ENCODE data around the gene DGKE. TPM values are rescaled to one million over a fixed set of nuclear protein-coding genes. Genes with fewer than 3 reads are reported as not detected.

The DGKE gene
- total and polyA plus RNA-seq, 8 donors, result 0.56 to 38.8 (median 13.6) TPM

DNA sequence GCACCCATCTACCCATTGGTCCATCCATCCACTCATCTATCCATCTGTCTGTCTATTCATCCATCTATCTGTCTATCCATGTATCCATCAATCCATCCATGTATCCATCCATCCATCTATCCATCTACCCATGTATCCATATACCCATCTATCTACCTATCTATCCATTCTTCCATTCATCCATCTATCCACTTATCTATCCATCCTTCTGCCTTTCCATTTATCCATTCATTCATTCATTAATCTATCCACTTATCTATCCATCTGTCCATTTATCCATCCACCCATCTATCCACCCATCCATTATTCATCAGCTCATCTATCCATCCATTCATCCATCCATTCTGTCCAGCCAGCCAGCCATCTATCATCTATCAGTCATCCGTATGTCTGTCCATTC is 58.4 kb downstream of the DGKE start:
- Histone ChIP-seq H3K36me3 (peaks cover 64 to 100% (median 99%) of the 10 kb centered on the region in 4 donors), H3K4me1 (peaks cover 0 to 17% (median 5%) of the 10 kb centered on the region in 4 donors), H3K4me3 (no peak overlapping the region), H3K27ac (no peak overlapping the region), H3K27me3 (no peaks in the 10 kb centered on the region), H3K9me3 (peaks cover 0 to 14% (median 5%) of the 10 kb centered on the region in 4 donors)
- intact Hi-C loops (cut with DNase I; ENCODE audit: low total_unique reads), result no loop called here
- DNase-seq, result no peak
- WGBS, 5 donors, result 98 to 100% (median 100%) methylated on average over 1 of the region's 1 CpG
- no peak for TF ChIP-seq POLR2A (IDR thresholded peaks at IDR 0.05)
- TF ChIP-seq EP300 (IDR thresholded peaks at IDR 0.05), result no peak
- TF ChIP-seq, protein P1, sequence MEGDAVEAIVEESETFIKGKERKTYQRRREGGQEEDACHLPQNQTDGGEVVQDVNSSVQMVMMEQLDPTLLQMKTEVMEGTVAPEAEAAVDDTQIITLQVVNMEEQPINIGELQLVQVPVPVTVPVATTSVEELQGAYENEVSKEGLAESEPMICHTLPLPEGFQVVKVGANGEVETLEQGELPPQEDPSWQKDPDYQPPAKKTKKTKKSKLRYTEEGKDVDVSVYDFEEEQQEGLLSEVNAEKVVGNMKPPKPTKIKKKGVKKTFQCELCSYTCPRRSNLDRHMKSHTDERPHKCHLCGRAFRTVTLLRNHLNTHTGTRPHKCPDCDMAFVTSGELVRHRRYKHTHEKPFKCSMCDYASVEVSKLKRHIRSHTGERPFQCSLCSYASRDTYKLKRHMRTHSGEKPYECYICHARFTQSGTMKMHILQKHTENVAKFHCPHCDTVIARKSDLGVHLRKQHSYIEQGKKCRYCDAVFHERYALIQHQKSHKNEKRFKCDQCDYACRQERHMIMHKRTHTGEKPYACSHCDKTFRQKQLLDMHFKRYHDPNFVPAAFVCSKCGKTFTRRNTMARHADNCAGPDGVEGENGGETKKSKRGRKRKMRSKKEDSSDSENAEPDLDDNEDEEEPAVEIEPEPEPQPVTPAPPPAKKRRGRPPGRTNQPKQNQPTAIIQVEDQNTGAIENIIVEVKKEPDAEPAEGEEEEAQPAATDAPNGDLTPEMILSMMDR (IDR thresholded peaks at IDR 0.05), result no peak
- no peak for TF ChIP-seq POLR2AphosphoS5 (IDR thresholded peaks at IDR 0.05)

DNA sequence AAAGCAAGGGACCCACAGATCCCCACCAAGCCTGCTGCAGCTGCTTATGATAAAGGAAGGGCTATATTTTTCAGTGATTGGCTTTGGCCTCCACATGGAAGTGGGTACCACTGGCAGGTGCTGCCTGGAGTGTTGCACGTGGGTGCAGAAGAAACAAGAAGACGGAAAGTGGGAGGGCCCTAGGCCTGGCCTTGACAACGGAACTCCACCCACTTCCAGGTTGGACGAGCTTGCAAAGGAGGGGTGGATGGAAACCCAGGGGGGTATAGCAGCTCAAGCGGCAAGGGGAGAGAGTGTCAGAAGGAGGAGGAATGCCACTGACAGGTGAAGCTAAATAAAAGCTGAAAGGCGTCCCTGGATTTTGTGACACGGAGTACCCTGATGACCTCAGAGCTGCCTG is 59.6 kb downstream of the DGKE start:
- H3K27me3 ChIP-seq, result no peaks in the 10 kb centered on the region
- TF ChIP-seq, protein P1 (IDR thresholded peaks at IDR 0.05), result no peak
- TF ChIP-seq POLR2A (IDR thresholded peaks at IDR 0.05), result no peak
- no peak for TF ChIP-seq POLR2AphosphoS5 (IDR thresholded peaks at IDR 0.05)
- no peak for TF ChIP-seq EP300 (IDR thresholded peaks at IDR 0.05)
- H3K4me1 ChIP-seq, result peaks cover 0 to 28% (median 10%) of the 10 kb centered on the region in 4 donors
- no peak for DNase-seq
- H3K9me3 ChIP-seq, result peaks cover 0 to 3% (median 0%) of the 10 kb centered on the region in 4 donors
- H3K4me3 ChIP-seq, result no peak overlapping the region
- intact Hi-C loops (cut with DNase I; ENCODE audit: low total_unique reads), result no loop called here
- 76 to 83% (median 81%) methylated on average over 7 of the region's 7 CpGs for WGBS, 5 donors
- H3K27ac ChIP-seq, result no peak overlapping the region
- H3K36me3 ChIP-seq, result peaks cover 65 to 100% (median 99%) of the 10 kb centered on the region in 4 donors

GRCh38 chr17:56894859-56895455 is 61.0 kb downstream of the DGKE start:
- Histone ChIP-seq H3K27ac (no peak overlapping the region), H3K9me3 (no peaks in the 10 kb centered on the region), H3K27me3 (no peaks in the 10 kb centered on the region), H3K36me3 (peaks cover 78 to 100% (median 100%) of the 10 kb centered on the region in 4 donors), H3K4me3 (no peak overlapping the region), H3K4me1 (peaks cover 0 to 42% (median 10%) of the 10 kb centered on the region in 4 donors)
- WGBS, 5 donors, result 82 to 84% (median 83%) methylated on average over 20 of the region's 20 CpGs
- TF ChIP-seq EP300 (IDR thresholded peaks at IDR 0.05) (no peak), POLR2AphosphoS5 (IDR thresholded peaks at IDR 0.05) (no peak), POLR2A (IDR thresholded peaks at IDR 0.05) (no peak)
- TF ChIP-seq, protein P1 (IDR thresholded peaks at IDR 0.05), result no peak
- no peak for DNase-seq
- intact Hi-C loops (cut with DNase I; ENCODE audit: low total_unique reads), result no loop called here

DNA sequence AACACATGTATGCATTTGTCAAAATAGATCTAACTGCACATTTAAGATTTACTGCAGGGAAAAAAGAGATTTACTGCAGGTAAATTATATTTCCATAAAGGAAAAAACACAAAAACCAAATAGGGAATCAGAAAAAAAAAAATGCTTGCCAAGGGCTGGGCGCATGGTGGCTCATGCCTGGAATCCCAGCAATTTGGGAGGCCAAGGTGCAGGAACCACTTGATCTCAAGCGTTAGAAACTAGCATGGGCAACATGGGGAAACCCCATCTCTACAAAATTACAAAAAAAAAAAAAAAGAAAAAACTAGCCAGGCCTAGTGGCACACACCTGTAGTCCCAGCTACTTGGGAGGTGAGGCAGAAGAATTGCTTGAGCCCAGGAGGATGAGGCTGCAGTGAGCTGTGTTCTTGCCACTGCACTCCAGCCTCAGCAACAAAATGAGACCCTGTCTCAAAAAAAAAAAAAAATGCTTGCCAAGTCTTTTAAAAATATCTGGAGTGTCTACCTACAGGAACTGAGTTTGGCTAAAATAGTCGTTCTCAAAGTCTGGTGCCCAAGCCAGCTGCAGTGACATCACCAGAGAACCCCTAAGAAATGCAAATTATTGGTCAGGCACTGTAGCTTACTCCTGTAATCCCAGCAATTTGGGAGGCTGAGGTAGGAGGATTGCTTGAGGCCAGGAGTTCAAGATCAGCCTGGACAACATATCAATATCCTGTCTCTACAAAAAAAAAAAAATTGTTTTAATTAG is 62.4 kb downstream of the DGKE start:
- intact Hi-C loops (cut with DNase I; ENCODE audit: low total_unique reads), result no loop called here
- Histone ChIP-seq H3K4me1 (peaks cover 0 to 42% (median 10%) of the 10 kb centered on the region in 4 donors), H3K36me3 (peaks cover 81 to 100% (median 100%) of the 10 kb centered on the region in 4 donors), H3K27me3 (no peaks in the 10 kb centered on the region), H3K9me3 (no peaks in the 10 kb centered on the region), H3K4me3 (no peak overlapping the region), H3K27ac (peak overlapping the region in 1 of 5 donors; percentile 68)
- peak in 1 of 2 donors; percentile 1 for DNase-seq
- 69 to 82% (median 75%) methylated on average over 3 of the region's 3 CpGs for WGBS, 5 donors
- TF ChIP-seq, protein P1 (IDR thresholded peaks at IDR 0.05), result no peak
- TF ChIP-seq POLR2A (IDR thresholded peaks at IDR 0.05) (no peak), POLR2AphosphoS5 (IDR thresholded peaks at IDR 0.05) (no peak), EP300 (IDR thresholded peaks at IDR 0.05) (no peak)
